ENCODE data around the gene TOGARAM2. TPM values are rescaled to one million over a fixed set of nuclear protein-coding genes. Genes with fewer than 3 reads are reported as not detected.

TOGARAM2 gene
- total and polyA plus RNA-seq, 2 experiments from 2014 or later = 0.03 TPM; not detected in 1

DNA sequence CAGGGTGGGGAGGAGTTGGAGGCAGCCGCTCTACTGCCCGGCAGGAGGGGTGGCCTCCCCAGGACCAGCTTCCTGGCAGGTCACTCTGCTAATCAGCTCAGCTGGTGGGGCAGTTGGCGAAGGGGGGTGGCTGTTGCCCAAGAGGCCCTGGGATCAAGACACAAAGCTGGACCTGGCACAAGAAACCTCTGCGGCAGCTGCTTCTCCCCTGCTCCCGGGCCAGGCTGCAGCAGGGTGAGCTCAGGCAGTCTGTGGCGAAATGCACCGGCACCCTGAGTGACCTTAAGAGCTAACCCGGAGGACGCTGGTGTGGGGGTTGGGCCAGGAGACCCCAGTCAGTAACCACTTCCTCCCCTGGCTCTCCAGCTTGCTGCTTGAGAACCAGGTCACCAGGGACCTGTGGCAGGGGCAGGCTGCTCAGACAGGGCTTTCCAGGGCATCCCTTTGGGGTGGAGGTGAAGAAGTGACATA lies 31.1 kb downstream of the TOGARAM2 start:
- peak; percentile 20 to 76 for DNase-seq (ENCODE audit: low read depth in 1 of 2, low spot score in 1 of 2)
- H3K4me3 ChIP-seq = no peak overlapping the region
- TF ChIP-seq, protein P1, sequence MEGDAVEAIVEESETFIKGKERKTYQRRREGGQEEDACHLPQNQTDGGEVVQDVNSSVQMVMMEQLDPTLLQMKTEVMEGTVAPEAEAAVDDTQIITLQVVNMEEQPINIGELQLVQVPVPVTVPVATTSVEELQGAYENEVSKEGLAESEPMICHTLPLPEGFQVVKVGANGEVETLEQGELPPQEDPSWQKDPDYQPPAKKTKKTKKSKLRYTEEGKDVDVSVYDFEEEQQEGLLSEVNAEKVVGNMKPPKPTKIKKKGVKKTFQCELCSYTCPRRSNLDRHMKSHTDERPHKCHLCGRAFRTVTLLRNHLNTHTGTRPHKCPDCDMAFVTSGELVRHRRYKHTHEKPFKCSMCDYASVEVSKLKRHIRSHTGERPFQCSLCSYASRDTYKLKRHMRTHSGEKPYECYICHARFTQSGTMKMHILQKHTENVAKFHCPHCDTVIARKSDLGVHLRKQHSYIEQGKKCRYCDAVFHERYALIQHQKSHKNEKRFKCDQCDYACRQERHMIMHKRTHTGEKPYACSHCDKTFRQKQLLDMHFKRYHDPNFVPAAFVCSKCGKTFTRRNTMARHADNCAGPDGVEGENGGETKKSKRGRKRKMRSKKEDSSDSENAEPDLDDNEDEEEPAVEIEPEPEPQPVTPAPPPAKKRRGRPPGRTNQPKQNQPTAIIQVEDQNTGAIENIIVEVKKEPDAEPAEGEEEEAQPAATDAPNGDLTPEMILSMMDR (IDR thresholded peaks at IDR 0.05; ENCODE audit: low read depth, low read length) = no peak
- peak overlapping the region; percentile 63 for H3K27ac ChIP-seq
- H3K9me3 ChIP-seq (ENCODE audit: low read depth) = no peaks in the 10 kb centered on the region
- H3K36me3 ChIP-seq = no peaks in the 10 kb centered on the region
- peaks cover 35% of the 10 kb centered on the region for H3K4me1 ChIP-seq (ENCODE audit: low read depth)
- H3K27me3 ChIP-seq = no peaks in the 10 kb centered on the region

DNA sequence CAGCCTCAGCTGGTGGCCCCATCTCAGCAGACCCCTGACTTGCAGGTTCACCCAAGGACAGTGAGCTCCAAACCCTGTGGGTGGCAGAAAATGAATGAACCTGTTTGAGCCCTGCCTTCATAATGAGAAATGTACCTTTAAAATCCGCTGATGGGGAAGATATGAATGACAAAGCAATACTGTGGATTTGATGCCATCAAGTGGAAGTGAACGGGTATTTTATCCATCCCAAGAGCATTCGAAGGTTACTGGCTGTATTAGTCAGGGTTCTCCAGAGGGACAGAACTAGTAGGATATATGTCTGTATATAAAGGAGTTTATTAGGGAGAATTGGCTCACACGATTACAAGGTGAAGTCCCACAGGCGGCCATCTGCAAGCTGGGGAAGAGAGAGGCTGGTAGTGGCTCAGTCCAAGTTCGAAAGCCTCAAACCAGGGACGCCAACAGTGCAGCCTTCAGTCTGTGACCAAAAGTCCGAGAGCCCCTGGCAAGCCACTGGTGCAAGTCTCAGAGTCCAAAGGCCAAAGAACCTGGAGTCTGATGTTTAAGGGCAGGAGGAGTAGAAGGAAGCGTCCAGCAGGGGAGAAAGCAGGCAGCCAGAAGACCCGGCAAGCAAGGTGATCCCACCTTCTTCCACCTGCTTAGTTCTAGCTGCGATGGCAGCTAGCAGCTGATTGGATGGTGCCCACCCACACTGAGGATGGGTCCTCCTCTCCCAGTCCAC lies 32.1 kb downstream of the TOGARAM2 start:
- Histone ChIP-seq H3K36me3 (no peaks in the 10 kb centered on the region), H3K27ac (no peak overlapping the region), H3K4me1 (ENCODE audit: low read depth) (peaks cover 35% of the 10 kb centered on the region), H3K27me3 (no peaks in the 10 kb centered on the region), H3K9me3 (ENCODE audit: low read depth) (no peaks in the 10 kb centered on the region), H3K4me3 (no peak overlapping the region)
- TF ChIP-seq, protein P1 (IDR thresholded peaks at IDR 0.05; ENCODE audit: low read depth, low read length) = no peak
- DNase-seq (ENCODE audit: low read depth in 1 of 2, low spot score in 1 of 2) = peak in 1 of 2 donors; percentile 22

DNA sequence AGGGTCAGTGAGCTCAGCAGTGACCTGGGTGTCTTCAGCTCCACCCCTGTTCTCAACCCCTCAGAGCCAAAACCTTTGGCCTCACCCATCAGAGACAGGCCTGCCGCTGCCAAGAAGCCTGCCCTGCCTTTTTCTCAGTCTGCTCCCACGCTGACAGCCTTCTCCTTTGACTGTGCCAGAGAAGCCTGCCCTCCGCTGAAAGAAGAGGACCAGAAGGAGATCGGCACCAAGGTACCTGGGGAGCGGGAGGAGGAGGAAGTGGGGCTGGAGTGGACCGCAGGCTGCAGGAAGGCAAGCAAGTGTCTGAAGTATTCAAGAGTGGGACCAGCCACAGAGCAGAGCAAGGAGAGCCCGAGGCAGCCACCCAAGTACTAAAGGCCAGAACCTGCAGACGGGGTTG lies 33.2 kb downstream of the TOGARAM2 start:
- H3K36me3 ChIP-seq = no peaks in the 10 kb centered on the region
- TF ChIP-seq, protein P1 (IDR thresholded peaks at IDR 0.05; ENCODE audit: low read depth, low read length) = no peak
- H3K27me3 ChIP-seq = no peaks in the 10 kb centered on the region
- no peak overlapping the region for H3K27ac ChIP-seq
- H3K4me3 ChIP-seq = no peak overlapping the region
- peaks cover 35% of the 10 kb centered on the region for H3K4me1 ChIP-seq (ENCODE audit: low read depth)
- no peak for DNase-seq (ENCODE audit: low read depth in 1 of 2, low spot score in 1 of 2)
- no peaks in the 10 kb centered on the region for H3K9me3 ChIP-seq (ENCODE audit: low read depth)

DNA sequence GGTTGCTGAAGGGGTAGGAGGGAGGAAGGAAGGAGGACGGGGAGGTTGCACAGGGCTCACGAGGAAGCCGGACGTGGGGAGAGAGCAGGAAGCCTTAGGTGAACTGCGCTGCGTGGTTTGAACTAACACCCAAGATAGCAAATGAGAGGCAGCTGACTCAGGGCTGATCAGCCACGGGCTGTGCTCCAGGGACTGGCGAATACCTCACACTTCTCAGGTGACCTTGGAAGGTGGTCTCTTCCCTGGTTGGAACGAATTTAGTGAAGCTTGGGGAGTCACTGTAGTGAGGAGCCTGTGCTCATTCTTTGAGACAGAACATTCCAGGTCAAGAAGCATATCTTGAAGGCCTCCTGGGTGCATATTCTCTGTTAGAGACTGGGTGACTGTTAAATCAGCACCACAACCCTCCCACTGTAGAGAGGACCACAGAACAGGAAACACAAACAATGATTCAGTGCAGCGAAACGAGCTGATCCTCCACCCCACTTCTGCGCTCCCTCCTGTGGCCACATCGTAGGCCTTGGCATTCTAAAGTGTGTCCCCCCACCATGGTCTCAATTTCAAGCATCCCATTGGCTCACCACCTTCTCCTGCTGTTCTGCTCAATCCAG lies 33.8 kb downstream of the TOGARAM2 start:
- TF ChIP-seq, protein P1 (IDR thresholded peaks at IDR 0.05; ENCODE audit: low read depth, low read length) = peak; percentile 43
- no peaks in the 10 kb centered on the region for H3K36me3 ChIP-seq
- H3K4me3 ChIP-seq = no peak overlapping the region
- H3K27me3 ChIP-seq = no peaks in the 10 kb centered on the region
- H3K9me3 ChIP-seq (ENCODE audit: low read depth) = no peaks in the 10 kb centered on the region
- DNase-seq (ENCODE audit: low read depth in 1 of 2, low spot score in 1 of 2) = peak in 1 of 2 donors; percentile 67
- H3K4me1 ChIP-seq (ENCODE audit: low read depth) = peaks cover 35% of the 10 kb centered on the region
- H3K27ac ChIP-seq = no peak overlapping the region

DNA sequence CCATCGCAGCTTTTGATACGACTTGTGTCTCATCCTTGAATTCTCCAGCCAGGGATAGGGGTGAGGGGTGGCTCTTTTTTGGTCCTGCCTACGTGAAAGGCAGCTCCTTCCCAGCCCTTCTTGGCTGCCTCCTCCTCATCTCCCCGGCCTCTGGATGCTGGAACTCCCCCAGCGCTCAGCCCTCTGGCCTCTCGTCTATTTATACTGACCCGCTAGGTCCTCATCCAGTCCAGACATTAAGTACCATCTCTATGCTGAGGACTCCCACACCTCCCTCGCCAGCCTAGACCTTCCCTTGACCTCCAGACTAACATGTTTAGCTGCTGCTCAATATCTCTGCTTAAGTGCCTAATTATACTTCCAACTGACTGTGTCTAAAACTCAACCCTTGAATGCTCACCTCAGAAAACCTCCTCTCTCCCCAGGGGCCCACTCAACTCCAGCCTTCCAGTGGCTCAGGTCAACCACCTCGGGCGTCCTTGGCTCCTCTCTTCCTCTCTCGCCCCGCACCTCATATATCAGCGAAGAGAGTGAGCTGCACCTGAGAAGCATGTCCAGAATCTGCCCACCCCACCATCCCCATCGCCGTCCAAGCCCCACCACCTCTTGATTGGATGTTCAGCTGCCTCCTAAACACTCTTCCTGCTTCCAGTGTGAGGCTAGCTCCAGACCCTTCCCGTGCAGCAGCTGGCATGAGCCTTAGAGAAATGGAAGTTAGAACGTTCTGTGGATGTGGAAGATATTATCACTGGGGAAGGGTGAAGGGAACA lies 34.8 kb downstream of the TOGARAM2 start:
- Histone ChIP-seq H3K27me3 (no peaks in the 10 kb centered on the region), H3K27ac (no peak overlapping the region), H3K4me3 (no peak overlapping the region), H3K4me1 (ENCODE audit: low read depth) (peaks cover 32% of the 10 kb centered on the region), H3K9me3 (ENCODE audit: low read depth) (no peaks in the 10 kb centered on the region), H3K36me3 (no peaks in the 10 kb centered on the region)
- peak; percentile 16 to 77 for DNase-seq (ENCODE audit: low read depth in 1 of 2, low spot score in 1 of 2)
- TF ChIP-seq, protein P1 (IDR thresholded peaks at IDR 0.05; ENCODE audit: low read depth, low read length) = no peak

Data from cardiac muscle cell (in vitro differentiated cells and primary cell).